Liver (tissue), 9 donors: Measurements from ENCODE around the gene MEIS2. TPM values are rescaled to one million over a fixed set of nuclear protein-coding genes. Genes with fewer than 3 reads are reported as not detected.

Experiments used
- DNase-seq: peaks from one replicate; pipeline ENCODE4 v3.0.0-alpha.2; 2017; ENCODE audit warnings: low spot score
- H3K27ac ChIP-seq, 2 donors: one replicate each; pipeline ENCODE4 v1.7.0; 2013; ENCODE audit warnings: inconsistent platforms in 2 of 2, low read length in 2 of 2, control low read depth in 1 of 2, low read depth in 1 of 2, mild to moderate bottlenecking in 1 of 2
- H3K27me3 ChIP-seq, 4 donors: one replicate each; pipeline versions ENCODE4 v1.6.1 to v1.7.0; 2013; ENCODE audit warnings: low read length in 3 of 4, inconsistent platforms in 1 of 4, mild to moderate bottlenecking in 1 of 4, moderate library complexity in 1 of 4; ENCODE audit not compliant: control insufficient read depth in 4 of 4, insufficient read depth in 4 of 4
- H3K36me3 ChIP-seq, 4 donors: one replicate each; pipeline versions ENCODE4 v1.6.1 to v1.7.0; 2013; ENCODE audit warnings: low read length in 3 of 4, mild to moderate bottlenecking in 3 of 4, low read depth in 1 of 4, moderate library complexity in 1 of 4; ENCODE audit not compliant: control insufficient read depth in 4 of 4, insufficient read depth in 3 of 4
- H3K4me1 ChIP-seq, 4 donors: one replicate each; pipeline versions ENCODE4 v1.6.1 to v1.7.0; 2013; ENCODE audit warnings: low read length in 3 of 4, mild to moderate bottlenecking in 3 of 4, moderate library complexity in 1 of 4; ENCODE audit not compliant: control insufficient read depth in 4 of 4, insufficient read depth in 4 of 4
- H3K4me3 ChIP-seq, 3 donors: one replicate each; pipeline versions ENCODE4 v1.6.1 to v1.7.0; 2013; ENCODE audit warnings: low read length in 3 of 3, control low read depth in 1 of 3, low read depth in 1 of 3, mild to moderate bottlenecking in 1 of 3
- H3K9ac ChIP-seq, 2 donors: one replicate each; pipeline ENCODE4 v1.7.0; 2013; ENCODE audit warnings: low read length in 2 of 2, mild to moderate bottlenecking in 2 of 2, moderate library complexity in 2 of 2, control low read depth in 1 of 2, low read depth in 1 of 2
- H3K9me3 ChIP-seq, 4 donors: one replicate each; pipeline versions ENCODE4 v1.6.1 to v1.7.0; 2013; ENCODE audit warnings: low read length in 3 of 4; ENCODE audit not compliant: control insufficient read depth in 4 of 4
- ATF3 ChIP-seq: IDR thresholded peaks from 2 replicates; pipeline ENCODE4 v1.6.1; 2016; ENCODE audit warnings: antibody characterized with exemption
- CTCF ChIP-seq: fragments of 150-350 bp; IDR thresholded peaks from 2 replicates; pipeline ENCODE4 v1.5.1; 2017; ENCODE audit warnings: improper control_type of control experiment, low read depth, low read length; ENCODE audit not compliant: missing input control
- EGR1 ChIP-seq, 2 donors: IDR thresholded peaks; 2 replicates each; pipeline ENCODE4 v1.6.1; 2016 to 2018; ENCODE audit warnings: antibody characterized with exemption in 2 of 2, low read depth in 2 of 2
- FOXA1 ChIP-seq: IDR thresholded peaks from 2 replicates; pipeline ENCODE4 v1.6.1; 2016; ENCODE audit warnings: antibody characterized with exemption
- FOXA2 ChIP-seq: IDR thresholded peaks from 2 replicates; pipeline ENCODE4 v1.6.1; 2016; ENCODE audit warnings: antibody characterized with exemption
- GABPA ChIP-seq, 2 donors: IDR thresholded peaks in 1 of 2; conservative IDR thresholded peaks in 1 of 2; 2 replicates each; pipeline ENCODE4 v1.6.1; 2016; ENCODE audit warnings: antibody characterized with exemption in 2 of 2, mild to moderate bottlenecking in 1 of 2, moderate library complexity in 1 of 2
- HNF4A ChIP-seq, 2 donors: conservative IDR thresholded peaks; 2 replicates each; pipeline ENCODE4 v1.6.1; 2016; ENCODE audit warnings: antibody characterized with exemption in 2 of 2, mild to moderate bottlenecking in 2 of 2
- JUND ChIP-seq, 2 donors: IDR thresholded peaks; 2 replicates each; pipeline ENCODE4 v1.6.1; 2016; ENCODE audit warnings: antibody characterized with exemption in 2 of 2
- MAX ChIP-seq: IDR thresholded peaks from 2 replicates; pipeline ENCODE4 v1.6.1; 2016; ENCODE audit warnings: antibody characterized with exemption
- NR2F2 ChIP-seq: IDR thresholded peaks from 2 replicates; pipeline ENCODE4 v1.6.1; 2016; ENCODE audit warnings: antibody characterized with exemption
- RAD21 ChIP-seq, 2 donors: IDR thresholded peaks; 2 replicates each; pipeline ENCODE4 v1.6.1; 2016; ENCODE audit warnings: antibody characterized with exemption in 2 of 2, mild to moderate bottlenecking in 2 of 2
- REST ChIP-seq: IDR thresholded peaks from 2 replicates; pipeline ENCODE4 v1.6.1; 2016; ENCODE audit warnings: antibody characterized with exemption, mild to moderate bottlenecking
- RXRA ChIP-seq, 2 donors: IDR thresholded peaks; 2 replicates each; pipeline ENCODE4 v1.6.1; 2017 to 2018; ENCODE audit warnings: antibody characterized with exemption in 2 of 2, mild to moderate bottlenecking in 1 of 2
- SP1 ChIP-seq: IDR thresholded peaks from 2 replicates; pipeline ENCODE4 v1.6.1; 2018; ENCODE audit warnings: antibody characterized with exemption, mild to moderate bottlenecking
- TAF1 ChIP-seq: conservative IDR thresholded peaks from 2 replicates; pipeline ENCODE4 v1.6.1; 2016; ENCODE audit warnings: antibody characterized with exemption, mild to moderate bottlenecking
- ZBTB33 ChIP-seq: IDR thresholded peaks from 2 replicates; pipeline ENCODE4 v1.6.1; 2016; ENCODE audit warnings: antibody characterized with exemption
- WGBS: extraction: QIAGEN DNeasy Blood & Tissue Kit; methylation state at CpG from one replicate; pipeline ENCODE4 v1.1.7; 2013; 5-methylcytosine and 5-hydroxymethylcytosine counted together
- polyA plus RNA-seq, 2 donors: library from polyadenylated mRNA; stranded (reverse) in 1 of 2; unstranded in 1 of 2; fragments of 200-250 nt in 1 of 2; fragments of >200 nt in 1 of 2; fragmentation: Nextera tagmentation in 1 of 2; extraction: Ambion mirVana in 1 of 2; gene quantifications; one replicate each; pipeline versions ENCODE4 v1.2.1 to v1.2.3, GENCODE V29; 2013 to 2015
- total RNA-seq, 2 donors: library from RNA; depleted of rRNA; stranded (reverse); fragments of >200 nt; gene quantifications; one replicate each; pipeline ENCODE4 v1.2.3, GENCODE V29; 2014
- donor health status: healthy.
- donor health status: healthy.
- donor health status: healthy.
- donor health status: healthy.
- donor health status: healthy.

The MEIS2 gene
- total and polyA plus RNA-seq, 4 donors, result 3.9 to 12.6 (median 7.6) TPM

- TF ChIP-seq FOXA2 (no peak), CTCF (no peak), GABPA (IDR thresholded peaks at IDR 0.05 in 1 of 2, conservative IDR thresholded peaks at IDR 0.05 in 1 of 2) (no peak), NR2F2 (no peak)
- H3K9ac ChIP-seq, result no peak overlapping the region
- H3K36me3 ChIP-seq, result peaks cover 2 to 9% (median 5%) of the 10 kb centered on the region in 4 donors
- DNase-seq, result no peak
- H3K9me3 ChIP-seq, result no peaks in the 10 kb centered on the region
- H3K4me1 ChIP-seq, result no peaks in the 10 kb centered on the region
- no peaks in the 10 kb centered on the region for H3K27me3 ChIP-seq
- no peak overlapping the region for H3K4me3 ChIP-seq
- H3K27ac ChIP-seq, result no peak overlapping the region
- WGBS, result 93% methylated on average over 4 of the region's 4 CpGs
Measured at GRCh38 chr15:37087131-37087588, 13.2 kb downstream of the MEIS2 start.

- Histone ChIP-seq H3K9me3 (no peaks in the 10 kb centered on the region), H3K27me3 (no peaks in the 10 kb centered on the region), H3K36me3 (peaks cover 2 to 9% (median 4%) of the 10 kb centered on the region in 4 donors), H3K4me1 (no peaks in the 10 kb centered on the region), H3K4me3 (no peak overlapping the region), H3K9ac (no peak overlapping the region), H3K27ac (no peak overlapping the region)
- 74% methylated on average over 1 of the region's 1 CpG for WGBS
- DNase-seq, result no peak
- TF ChIP-seq JUND (IDR thresholded peaks at IDR 0.05) (no peak), EGR1 (IDR thresholded peaks at IDR 0.05; ENCODE audit: low read depth in 2 of 2) (no peak), ATF3 (no peak), SP1 (no peak), ZBTB33 (no peak), NR2F2 (no peak), MAX (no peak), FOXA1 (no peak), CTCF (no peak), RAD21 (IDR thresholded peaks at IDR 0.05) (no peak), RXRA (IDR thresholded peaks at IDR 0.05) (no peak), TAF1 (no peak), REST (no peak), HNF4A (conservative IDR thresholded peaks at IDR 0.05) (no peak), GABPA (IDR thresholded peaks at IDR 0.05 in 1 of 2, conservative IDR thresholded peaks at IDR 0.05 in 1 of 2) (no peak), FOXA2 (no peak)
Measured at GRCh38 chr15:37086521-37086920, 13.8 kb downstream of the MEIS2 start.
